ENCODE results near the gene GPLD1.

The GPLD1 gene

DNA sequence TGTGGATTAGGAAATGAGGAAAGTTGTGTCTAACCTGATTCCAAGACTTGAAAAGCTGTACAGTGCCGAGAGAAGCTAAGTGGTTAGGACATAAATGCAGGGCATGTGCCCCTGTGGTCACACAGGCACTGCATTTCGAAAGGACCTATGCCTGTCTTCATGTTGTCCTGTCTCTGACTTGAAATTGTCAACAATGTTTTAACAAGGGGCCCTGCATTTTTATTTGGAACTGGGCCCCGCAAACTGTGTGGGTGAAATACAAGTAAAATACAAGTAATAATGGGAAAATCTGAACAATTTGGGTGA lies 47.8 kb downstream of the GPLD1 start:
- TF ChIP-seq, protein P1, sequence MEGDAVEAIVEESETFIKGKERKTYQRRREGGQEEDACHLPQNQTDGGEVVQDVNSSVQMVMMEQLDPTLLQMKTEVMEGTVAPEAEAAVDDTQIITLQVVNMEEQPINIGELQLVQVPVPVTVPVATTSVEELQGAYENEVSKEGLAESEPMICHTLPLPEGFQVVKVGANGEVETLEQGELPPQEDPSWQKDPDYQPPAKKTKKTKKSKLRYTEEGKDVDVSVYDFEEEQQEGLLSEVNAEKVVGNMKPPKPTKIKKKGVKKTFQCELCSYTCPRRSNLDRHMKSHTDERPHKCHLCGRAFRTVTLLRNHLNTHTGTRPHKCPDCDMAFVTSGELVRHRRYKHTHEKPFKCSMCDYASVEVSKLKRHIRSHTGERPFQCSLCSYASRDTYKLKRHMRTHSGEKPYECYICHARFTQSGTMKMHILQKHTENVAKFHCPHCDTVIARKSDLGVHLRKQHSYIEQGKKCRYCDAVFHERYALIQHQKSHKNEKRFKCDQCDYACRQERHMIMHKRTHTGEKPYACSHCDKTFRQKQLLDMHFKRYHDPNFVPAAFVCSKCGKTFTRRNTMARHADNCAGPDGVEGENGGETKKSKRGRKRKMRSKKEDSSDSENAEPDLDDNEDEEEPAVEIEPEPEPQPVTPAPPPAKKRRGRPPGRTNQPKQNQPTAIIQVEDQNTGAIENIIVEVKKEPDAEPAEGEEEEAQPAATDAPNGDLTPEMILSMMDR (conservative IDR thresholded peaks at IDR 0.05; ENCODE audit: control insufficient read depth, insufficient read depth, low read depth, low read length): no peak
- no peak for DNase-seq (ENCODE audit: low read depth)
- H3K4me3 ChIP-seq (ENCODE audit: control insufficient read depth, low read depth, low read length): no peak overlapping the region

- DNase-seq (ENCODE audit: low read depth): no peak
- TF ChIP-seq, protein P1 (conservative IDR thresholded peaks at IDR 0.05; ENCODE audit: control insufficient read depth, insufficient read depth, low read depth, low read length): no peak
- no peak overlapping the region for H3K4me3 ChIP-seq (ENCODE audit: control insufficient read depth, low read depth, low read length)
Measured at GRCh38 chr6:24440897-24441598, 48.3 kb downstream of the GPLD1 start.

- TF ChIP-seq, protein P1 (conservative IDR thresholded peaks at IDR 0.05; ENCODE audit: control insufficient read depth, insufficient read depth, low read depth, low read length): no peak
- no peak overlapping the region for H3K4me3 ChIP-seq (ENCODE audit: control insufficient read depth, low read depth, low read length)
- DNase-seq (ENCODE audit: low read depth): no peak
Measured at GRCh38 chr6:24439858-24440539, 49.4 kb downstream of the GPLD1 start.

GRCh38 chr6:24436979-24437378 lies 52.4 kb downstream of the GPLD1 start:
- TF ChIP-seq, protein P1 (conservative IDR thresholded peaks at IDR 0.05; ENCODE audit: control insufficient read depth, insufficient read depth, low read depth, low read length): no peak
- H3K4me3 ChIP-seq (ENCODE audit: control insufficient read depth, low read depth, low read length): no peak overlapping the region
- DNase-seq (ENCODE audit: low read depth): no peak

DNA sequence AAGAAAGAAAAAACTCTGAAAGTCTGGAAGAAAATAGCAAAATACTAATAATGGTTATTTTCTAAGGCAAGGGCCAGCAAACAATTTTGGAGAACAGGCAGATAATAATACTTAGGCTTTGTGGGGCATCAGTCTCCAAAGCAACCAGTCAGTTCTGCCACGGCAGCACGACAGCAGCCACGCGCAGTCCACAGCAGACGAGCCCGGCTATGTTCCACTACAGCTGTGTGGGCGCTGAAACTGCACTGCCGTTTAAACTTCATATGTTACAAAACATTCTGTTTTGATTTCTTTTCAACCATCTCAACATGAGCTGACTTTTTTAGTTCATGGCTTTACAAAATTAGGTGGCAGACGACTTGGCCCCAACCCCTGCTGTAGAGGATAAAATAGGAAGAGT lies 56.8 kb downstream of the GPLD1 start:
- no peak overlapping the region for H3K4me3 ChIP-seq (ENCODE audit: control insufficient read depth, low read depth, low read length)
- TF ChIP-seq, protein P1 (conservative IDR thresholded peaks at IDR 0.05; ENCODE audit: control insufficient read depth, insufficient read depth, low read depth, low read length): no peak
- DNase-seq (ENCODE audit: low read depth): no peak

- TF ChIP-seq, protein P1 (conservative IDR thresholded peaks at IDR 0.05; ENCODE audit: control insufficient read depth, insufficient read depth, low read depth, low read length): peak; percentile 68
- DNase-seq (ENCODE audit: low read depth): peak; percentile 64
- no peak overlapping the region for H3K4me3 ChIP-seq (ENCODE audit: control insufficient read depth, low read depth, low read length)
Measured at GRCh38 chr6:24431045-24431451, 58.3 kb downstream of the GPLD1 start.

Data from fibroblast of mammary gland (primary cell).